Peyer's patch (tissue), 4 donors: ENCODE measurements around the gene PML.

Source experiments
- POLR2A ChIP-seq, 2 donors: fragments of 450-650 bp; IDR thresholded peaks; one replicate each; pipeline ENCODE4 v1.5.1; 2017; ENCODE audit warnings: antibody characterized with exemption in 2 of 2, mild to moderate bottlenecking in 2 of 2, moderate library complexity in 2 of 2
- TF ChIP-seq, protein P1 (sequence below), 6 experiments: fragments of 450-650 bp in 4 of 6; fragments of 200-600 bp in 2 of 6; sonication (generic) in 1 of 6; IDR thresholded peaks; one replicate each; pipeline ENCODE4 v1.5.1; 2017 to 2019; ENCODE audit warnings: antibody characterized with exemption in 6 of 6, mild to moderate bottlenecking in 3 of 6, moderate library complexity in 1 of 6

DNA sequence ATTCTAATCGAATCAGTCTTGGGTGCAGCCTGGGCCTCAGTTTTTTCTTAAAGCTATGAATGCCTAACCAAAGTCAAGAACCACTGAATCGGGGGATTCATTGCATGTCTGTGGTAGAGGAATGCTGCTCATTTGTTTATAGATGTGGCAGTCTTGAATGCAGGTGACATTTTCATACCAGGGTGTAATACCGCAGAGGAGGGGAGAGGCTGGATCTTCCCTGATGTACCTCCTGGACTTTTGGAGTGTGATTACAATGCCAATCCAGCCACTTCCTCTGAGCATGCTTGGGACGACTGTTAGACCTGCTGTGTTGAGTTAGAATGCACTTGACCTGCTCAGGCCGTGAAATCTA, 45.1 kb downstream of the PML start:
- TF ChIP-seq, protein P1, sequence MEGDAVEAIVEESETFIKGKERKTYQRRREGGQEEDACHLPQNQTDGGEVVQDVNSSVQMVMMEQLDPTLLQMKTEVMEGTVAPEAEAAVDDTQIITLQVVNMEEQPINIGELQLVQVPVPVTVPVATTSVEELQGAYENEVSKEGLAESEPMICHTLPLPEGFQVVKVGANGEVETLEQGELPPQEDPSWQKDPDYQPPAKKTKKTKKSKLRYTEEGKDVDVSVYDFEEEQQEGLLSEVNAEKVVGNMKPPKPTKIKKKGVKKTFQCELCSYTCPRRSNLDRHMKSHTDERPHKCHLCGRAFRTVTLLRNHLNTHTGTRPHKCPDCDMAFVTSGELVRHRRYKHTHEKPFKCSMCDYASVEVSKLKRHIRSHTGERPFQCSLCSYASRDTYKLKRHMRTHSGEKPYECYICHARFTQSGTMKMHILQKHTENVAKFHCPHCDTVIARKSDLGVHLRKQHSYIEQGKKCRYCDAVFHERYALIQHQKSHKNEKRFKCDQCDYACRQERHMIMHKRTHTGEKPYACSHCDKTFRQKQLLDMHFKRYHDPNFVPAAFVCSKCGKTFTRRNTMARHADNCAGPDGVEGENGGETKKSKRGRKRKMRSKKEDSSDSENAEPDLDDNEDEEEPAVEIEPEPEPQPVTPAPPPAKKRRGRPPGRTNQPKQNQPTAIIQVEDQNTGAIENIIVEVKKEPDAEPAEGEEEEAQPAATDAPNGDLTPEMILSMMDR (IDR thresholded peaks at IDR 0.05), result no peak
- no peak for TF ChIP-seq POLR2A (IDR thresholded peaks at IDR 0.05)
